K562 (cell line): Measurements from ENCODE around the gene SH2D3A. TPM values are rescaled to one million over a fixed set of nuclear protein-coding genes. Genes with fewer than 3 reads are reported as not detected.
A peak's percentile ranks its signal among the peaks of the same experiment; 100 is the strongest.

ENCODE experiments used
- ELF2 ChIP-seq: fragments of 250-450 bp; sonication (Bioruptor Pico); IDR thresholded peaks from 2 replicates; pipeline ENCODE4 v1.5.0; 2021; ENCODE audit warnings: mild to moderate bottlenecking
- GATA2 ChIP-seq: sonication (generic); formaldehyde crosslinking; IDR thresholded peaks from 2 replicates; pipeline ENCODE4 v1.4.0; 2020; ENCODE audit warnings: mild to moderate bottlenecking, missing genetic modification reagents
- HDAC1 ChIP-seq, 2 experiments: fragments of 450-650 bp; IDR thresholded peaks; 2 replicates each; pipeline ENCODE4 v1.6.1; 2016 to 2017; ENCODE audit warnings: inconsistent platforms in 1 of 2, mild to moderate bottlenecking in 1 of 2, moderate library complexity in 1 of 2
- HEY1 ChIP-seq: fragments of 250-450 bp; sonication (Bioruptor Pico); IDR thresholded peaks from 2 replicates; pipeline ENCODE4 v1.5.0; 2020; ENCODE audit warnings: mild to moderate bottlenecking, moderate library complexity, borderline replicate concordance
- KLF6 ChIP-seq: fragments of 250-450 bp; sonication (Bioruptor Pico); IDR thresholded peaks from 2 replicates; pipeline ENCODE4 v1.4.0; 2020; ENCODE audit warnings: mild to moderate bottlenecking, moderate library complexity, borderline replicate concordance
- NRF1 ChIP-seq, 2 experiments: fragments of 450-650 bp; IDR thresholded peaks in 1 of 2; conservative IDR thresholded peaks in 1 of 2; 2 replicates each; pipeline ENCODE4 v1.6.1; 2014; ENCODE audit warnings: mild to moderate bottlenecking in 2 of 2
- RBFOX2 ChIP-seq: fragments of 200-400 bp; formaldehyde crosslinking; IDR thresholded peaks from 2 replicates; pipeline ENCODE4 v1.6.1; 2017; ENCODE audit warnings: low read depth, mild to moderate bottlenecking, low read length, moderate library complexity
- RFX5 ChIP-seq: IDR thresholded peaks from 2 replicates; pipeline ENCODE4 v1.6.1; 2011; ENCODE audit warnings: low read depth, mild to moderate bottlenecking, improper control_type of control experiment, low read length
- SAFB2 ChIP-seq: fragments of 200-400 bp; formaldehyde crosslinking; IDR thresholded peaks from 2 replicates; pipeline ENCODE4 v1.6.1; 2018; ENCODE audit warnings: borderline replicate concordance, low read length, low read depth, moderate library complexity; ENCODE audit not compliant: severe bottlenecking
- SUPT5H ChIP-seq: fragments of 450-650 bp; IDR thresholded peaks from 2 replicates; pipeline ENCODE4 v1.6.1; 2016
- TGIF2 ChIP-seq: sonication (generic); formaldehyde crosslinking; IDR thresholded peaks from 2 replicates; pipeline ENCODE4 v1.8.1; 2022; ENCODE audit warnings: mild to moderate bottlenecking, missing genetic modification reagents, moderate library complexity
- XRCC4 ChIP-seq: IDR thresholded peaks from one replicate; pipeline ENCODE4 v1.6.1; 2011; ENCODE audit not compliant: insufficient read depth, insufficient read length; ENCODE audit errors: extremely low read depth
- YY1 ChIP-seq, 3 experiments: IDR thresholded peaks; 2 replicates each; pipeline ENCODE4 v1.6.1; 2011; ENCODE audit warnings: low read length in 2 of 3, mild to moderate bottlenecking in 2 of 3, moderate library complexity in 2 of 3, borderline replicate concordance in 1 of 3, control low read depth in 1 of 3, low read depth in 1 of 3; ENCODE audit not compliant: insufficient read depth in 3 of 3, insufficient replicate concordance in 2 of 3, control insufficient read depth in 1 of 3, insufficient read length in 1 of 3; ENCODE audit errors: extremely low read depth in 1 of 3
- ZNF124 ChIP-seq: sonication (generic); formaldehyde crosslinking; IDR thresholded peaks from 2 replicates; pipeline ENCODE4 v1.8.1; 2022; ENCODE audit warnings: missing genetic modification reagents
- ZNF444 ChIP-seq: fragments of 250-450 bp; sonication (Bioruptor Pico); IDR thresholded peaks from 2 replicates; pipeline ENCODE4 v1.4.0; 2020; ENCODE audit warnings: mild to moderate bottlenecking, moderate library complexity
- ZNF668 ChIP-seq: fragments of 250-450 bp; sonication (Bioruptor Pico); IDR thresholded peaks from 2 replicates; pipeline ENCODE4 v1.8.0; 2022; ENCODE audit warnings: mild to moderate bottlenecking, inconsistent platforms
- polyA plus RNA-seq, 8 experiments: library from polyadenylated mRNA; depleted of rRNA in 4 of 8; stranded (reverse) in 5 of 8; unstranded in 3 of 8; fragments of >200 nt; fragmentation: Nextera tagmentation in 2 of 8; fragmentation: Illumina TruSeq in 1 of 8; extraction: Ambion mirVana in 2 of 8; extraction: Trizol in 1 of 8; gene quantifications; 2 replicates each; pipeline versions ENCODE4 v1.2.1 to v1.2.3, GENCODE V29; 2011 to 2014; ENCODE audit warnings: inconsistent platforms in 1 of 8, missing spikeins in 1 of 8
- total RNA-seq, 7 experiments: library from RNA; depleted of rRNA in 6 of 7; stranded (reverse); fragments of >200 nt in 6 of 7; fragmentation: Illumina TruSeq in 2 of 7; extraction: Trizol in 2 of 7; gene quantifications; 2 replicates each; pipeline versions ENCODE4 v1.2.1 to v1.2.3, GENCODE V29; 2011 to 2021; ENCODE audit warnings: low replicate concordance in 1 of 7
- TF ChIP-seq, protein P1 (sequence below): fragments of 450-650 bp; conservative IDR thresholded peaks from 2 replicates; pipeline ENCODE4 v1.6.1; 2016; ENCODE audit warnings: missing genetic modification characterization, low read depth, mild to moderate bottlenecking, control low read depth, missing compliant biosample characterization
- TF ChIP-seq, protein P2 (sequence below): IDR thresholded peaks from 2 replicates; pipeline ENCODE4 v1.6.1; 2011; ENCODE audit not compliant: insufficient read length; ENCODE audit errors: extremely low read depth
- TF ChIP-seq, protein P3 (sequence below): fragments of 450-650 bp; conservative IDR thresholded peaks from 2 replicates; pipeline ENCODE4 v1.6.1; 2016; ENCODE audit warnings: missing genetic modification characterization, low read depth, mild to moderate bottlenecking, missing compliant biosample characterization, moderate library complexity
- TF ChIP-seq, protein P4 (sequence below): fragments of 250-450 bp; sonication (Bioruptor Pico); IDR thresholded peaks from 2 replicates; pipeline ENCODE4 v1.9.0; 2021; ENCODE audit warnings: mild to moderate bottlenecking

SH2D3A gene
- total and polyA plus RNA-seq, 9 of the 15 experiments (the other 6 are each of a cell fraction or from before 2014, with no cell fraction given): 0.75 to 26.3 (median 8.9) TPM

DNA sequence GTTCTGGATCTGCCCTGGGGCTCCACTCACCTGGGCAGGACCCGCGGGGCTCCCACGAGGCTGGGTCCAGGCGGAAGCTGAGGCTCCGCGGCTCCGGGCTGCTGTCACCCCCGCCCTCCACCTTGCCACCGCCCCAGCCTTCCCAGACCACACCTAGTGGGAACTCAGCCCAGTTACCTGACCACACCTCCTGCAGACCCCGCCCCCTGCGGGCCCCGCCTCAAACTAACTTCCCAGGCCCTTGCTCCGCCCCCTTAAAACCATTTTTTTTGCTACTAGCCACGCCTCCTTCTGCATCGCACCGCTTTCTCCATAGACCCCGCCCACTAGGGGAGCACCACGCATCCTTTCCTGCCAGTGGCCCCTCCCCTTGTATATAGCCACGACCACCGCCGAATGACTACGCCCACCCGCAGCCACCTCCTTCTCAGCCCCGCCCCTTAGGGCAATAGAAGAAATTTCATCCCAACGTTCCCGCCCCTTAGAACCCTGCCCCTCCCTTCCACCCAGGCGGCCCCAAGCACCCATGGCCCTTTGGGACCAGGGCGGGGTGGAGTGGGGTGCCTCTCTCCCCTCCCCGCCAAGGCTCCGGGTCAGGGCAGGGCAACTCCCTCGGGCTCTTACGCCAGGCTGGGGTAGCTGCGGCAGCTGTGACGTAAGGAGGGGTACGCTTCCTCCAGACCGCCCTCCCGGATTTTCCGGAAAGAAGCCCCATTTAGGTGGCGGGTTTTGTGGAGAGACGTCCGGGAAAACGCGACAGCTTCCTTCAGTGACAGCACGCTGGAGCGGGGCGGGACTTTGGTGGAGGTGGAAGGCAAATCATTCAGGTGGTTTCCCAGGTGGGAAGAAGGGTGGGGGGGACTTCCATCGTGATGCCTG lies at the start of gene SH2D3A (continued):
- TF ChIP-seq RFX5 (no peak), GATA2 (CRISPR knock-in tag) (no peak), XRCC4 (no peak), RBFOX2 (peak; percentile 74), HEY1 (CRISPR knock-in tag) (no peak), ELF2 (CRISPR knock-in tag) (no peak), ZNF668 (CRISPR knock-in tag) (no peak), TGIF2 (CRISPR knock-in tag) (no peak), ZNF444 (CRISPR knock-in tag) (no peak), SAFB2 (no peak), NRF1 (conservative IDR thresholded peaks at IDR 0.05 in 1 of 2, IDR thresholded peaks at IDR 0.05 in 1 of 2) (peak; percentile 75 to 76), YY1 (IDR thresholded peaks at IDR 0.05; ENCODE audit: borderline replicate concordance in 1 of 3, control insufficient read depth in 1 of 3, extremely low read depth in 1 of 3, insufficient read depth in 3 of 3, insufficient read length in 1 of 3, insufficient replicate concordance in 2 of 3, low read depth in 1 of 3, low read length in 2 of 3) (peak in 1 of 3 experiments; percentile 24), KLF6 (CRISPR knock-in tag) (no peak), SUPT5H (peak; percentile 76), ZNF124 (CRISPR knock-in tag) (no peak), HDAC1 (IDR thresholded peaks at IDR 0.05) (no peak; a peak in 2 of 4 replicates)
- TF ChIP-seq, protein P1, sequence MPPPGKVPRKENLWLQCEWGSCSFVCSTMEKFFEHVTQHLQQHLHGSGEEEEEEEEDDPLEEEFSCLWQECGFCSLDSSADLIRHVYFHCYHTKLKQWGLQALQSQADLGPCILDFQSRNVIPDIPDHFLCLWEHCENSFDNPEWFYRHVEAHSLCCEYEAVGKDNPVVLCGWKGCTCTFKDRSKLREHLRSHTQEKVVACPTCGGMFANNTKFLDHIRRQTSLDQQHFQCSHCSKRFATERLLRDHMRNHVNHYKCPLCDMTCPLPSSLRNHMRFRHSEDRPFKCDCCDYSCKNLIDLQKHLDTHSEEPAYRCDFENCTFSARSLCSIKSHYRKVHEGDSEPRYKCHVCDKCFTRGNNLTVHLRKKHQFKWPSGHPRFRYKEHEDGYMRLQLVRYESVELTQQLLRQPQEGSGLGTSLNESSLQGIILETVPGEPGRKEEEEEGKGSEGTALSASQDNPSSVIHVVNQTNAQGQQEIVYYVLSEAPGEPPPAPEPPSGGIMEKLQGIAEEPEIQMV (tag): no peak
- TF ChIP-seq, protein P2, sequence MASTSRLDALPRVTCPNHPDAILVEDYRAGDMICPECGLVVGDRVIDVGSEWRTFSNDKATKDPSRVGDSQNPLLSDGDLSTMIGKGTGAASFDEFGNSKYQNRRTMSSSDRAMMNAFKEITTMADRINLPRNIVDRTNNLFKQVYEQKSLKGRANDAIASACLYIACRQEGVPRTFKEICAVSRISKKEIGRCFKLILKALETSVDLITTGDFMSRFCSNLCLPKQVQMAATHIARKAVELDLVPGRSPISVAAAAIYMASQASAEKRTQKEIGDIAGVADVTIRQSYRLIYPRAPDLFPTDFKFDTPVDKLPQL: no peak
- TF ChIP-seq, protein P3, sequence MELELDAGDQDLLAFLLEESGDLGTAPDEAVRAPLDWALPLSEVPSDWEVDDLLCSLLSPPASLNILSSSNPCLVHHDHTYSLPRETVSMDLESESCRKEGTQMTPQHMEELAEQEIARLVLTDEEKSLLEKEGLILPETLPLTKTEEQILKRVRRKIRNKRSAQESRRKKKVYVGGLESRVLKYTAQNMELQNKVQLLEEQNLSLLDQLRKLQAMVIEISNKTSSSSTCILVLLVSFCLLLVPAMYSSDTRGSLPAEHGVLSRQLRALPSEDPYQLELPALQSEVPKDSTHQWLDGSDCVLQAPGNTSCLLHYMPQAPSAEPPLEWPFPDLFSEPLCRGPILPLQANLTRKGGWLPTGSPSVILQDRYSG (tag): no peak
- TF ChIP-seq, protein P4, sequence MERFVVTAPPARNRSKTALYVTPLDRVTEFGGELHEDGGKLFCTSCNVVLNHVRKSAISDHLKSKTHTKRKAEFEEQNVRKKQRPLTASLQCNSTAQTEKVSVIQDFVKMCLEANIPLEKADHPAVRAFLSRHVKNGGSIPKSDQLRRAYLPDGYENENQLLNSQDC (CRISPR knock-in tag): no peak
